GM12878 (cell line): Measurements from ENCODE around the gene FSIP1. TPM values are rescaled to one million over a fixed set of nuclear protein-coding genes. Genes with fewer than 3 reads are reported as not detected.

Experiments
- ATAC-seq: fragments of 200-7000 bp; cut with Tn5 transposase; 3 replicates; pipeline ENCODE4 v1.9.1; 2020; ENCODE audit warnings: mild to moderate bottlenecking, moderate library complexity
- BruUV-seq: library from RNA; stranded (reverse); fragments of 400-500 nt; replicated peaks from 2 replicates; lab custom pipeline; 2021; lab: Mats Ljungman, UMichigan
- CTCF ChIA-PET: fragments of 300-600 bp; sonication (Branson Sonifier 250); formaldehyde crosslinking; extraction: SDS; loops from one replicate; lab custom pipeline; 2021; ENCODE audit warnings: inconsistent platforms; lab: Yijun Ruan, JAX
- POLR2A ChIA-PET: fragments of 350-600 bp; formaldehyde crosslinking; extraction: SDS; loops from one replicate; lab custom pipeline; 2021; ENCODE audit warnings: inconsistent platforms; lab: Charles Lee
- RAD21 ChIA-PET: fragments of 300-600 bp; sonication (Branson Sonifier 250); formaldehyde crosslinking; loops from one replicate; lab custom pipeline; 2023; ENCODE audit warnings: antibody characterized with exemption; ENCODE audit not compliant: unreplicated experiment; lab: Charles Lee
- SMC1A ChIA-PET: fragments of 300-600 bp; sonication (Branson Sonifier 250); formaldehyde crosslinking; loops from one replicate; lab custom pipeline; 2023; ENCODE audit not compliant: unreplicated experiment, uncharacterized antibody; lab: Charles Lee
- DNase-seq: peaks from one replicate; pipeline ENCODE4 v3.0.0-alpha.2; 2011; ENCODE audit warnings: low read depth, low spot score
- FAIRE-seq: peaks from 3 replicates; lab custom pipeline; 2011; peaks lifted over from hg19 to GRCh38; lab: Jason Lieb, UNC
- H2AFZ ChIP-seq: 2 replicates; pipeline ENCODE4 v1.6.0; 2011; ENCODE audit warnings: low read depth, low read length, control low read depth; ENCODE audit not compliant: control insufficient read depth
- H3K27ac ChIP-seq: 2 replicates; pipeline ENCODE4 v1.5.1; 2011; ENCODE audit warnings: control low read depth; ENCODE audit not compliant: control insufficient read depth, insufficient read depth
- H3K27me3 ChIP-seq, 2 experiments: replicated peaks in 1 of 2; 2 replicates each; pipeline versions ENCODE4 v1.6.0 to v1.6.1; 2011; ENCODE audit warnings: low read length in 1 of 2; ENCODE audit not compliant: control insufficient read depth in 2 of 2, insufficient read depth in 2 of 2
- H3K36me3 ChIP-seq, 2 experiments: 2 replicates each; pipeline ENCODE4 v1.5.1; 2011; ENCODE audit warnings: low read length in 1 of 2; ENCODE audit not compliant: control insufficient read depth in 2 of 2, insufficient read depth in 2 of 2
- H3K4me1 ChIP-seq: 2 replicates; pipeline ENCODE4 v1.6.1; 2011; ENCODE audit warnings: mild to moderate bottlenecking, low read length, moderate library complexity, mixed read lengths; ENCODE audit not compliant: control insufficient read depth, insufficient read depth
- H3K4me2 ChIP-seq: 2 replicates; pipeline ENCODE4 v1.6.0; 2011; ENCODE audit warnings: control low read depth; ENCODE audit not compliant: control insufficient read depth, insufficient read depth
- H3K4me3 ChIP-seq: fragments of 200-600 bp; sonication (generic); 2 replicates; pipeline ENCODE4 v1.5.1; 2016
- H3K79me2 ChIP-seq: 2 replicates; pipeline ENCODE4 v1.6.0; 2011; ENCODE audit warnings: low read length; ENCODE audit not compliant: control insufficient read depth, insufficient read depth
- H3K9ac ChIP-seq: 2 replicates; pipeline ENCODE4 v1.8.0; 2011; ENCODE audit warnings: low read length, control low read depth, mixed read lengths; ENCODE audit not compliant: control insufficient read depth, insufficient read depth
- H3K9me3 ChIP-seq: replicated peaks from 3 replicates; pipeline ENCODE4 v1.5.1; 2011; ENCODE audit warnings: mild to moderate bottlenecking, low read length; ENCODE audit not compliant: control insufficient read depth, insufficient read depth
- H4K20me1 ChIP-seq: 2 replicates; pipeline ENCODE4 v1.6.0; 2011; ENCODE audit not compliant: control insufficient read depth, insufficient read depth
- BACH1 ChIP-seq: fragments of 450-650 bp; IDR thresholded peaks from 2 replicates; pipeline ENCODE4 v1.6.1; 2017; ENCODE audit warnings: mild to moderate bottlenecking, borderline replicate concordance
- MTA3 ChIP-seq: IDR thresholded peaks from 2 replicates; pipeline ENCODE4 v1.6.1; 2012; ENCODE audit warnings: low read length, inconsistent platforms, borderline replicate concordance
- MXI1 ChIP-seq: fragments of 150-350 bp; IDR thresholded peaks from 2 replicates; pipeline ENCODE4 v1.6.1; 2011; ENCODE audit warnings: low read depth, mild to moderate bottlenecking, inconsistent platforms, low read length, improper control_type of control experiment
- NFYA ChIP-seq: IDR thresholded peaks from 2 replicates; pipeline ENCODE4 v1.6.1; 2011; ENCODE audit warnings: low read depth, mild to moderate bottlenecking, low read length, improper control_type of control experiment, borderline replicate concordance
- SP1 ChIP-seq: IDR thresholded peaks from one replicate; pipeline ENCODE4 v1.6.1; 2011; ENCODE audit warnings: low read depth, low read length
- SRF ChIP-seq, 2 experiments: IDR thresholded peaks; 2 replicates each; pipeline ENCODE4 v1.6.1; 2011; ENCODE audit warnings: low read depth in 2 of 2, low read length in 2 of 2, mild to moderate bottlenecking in 1 of 2, moderate library complexity in 1 of 2
- STAT1 ChIP-seq: fragments of 450-650 bp; conservative IDR thresholded peaks from 2 replicates; pipeline ENCODE4 v1.6.1; 2014; ENCODE audit warnings: antibody characterized with exemption, mild to moderate bottlenecking
- YY1 ChIP-seq: IDR thresholded peaks from 2 replicates; pipeline ENCODE4 v1.6.1; 2011; ENCODE audit warnings: low read depth, mild to moderate bottlenecking, low read length
- WGBS: methylation state at CpG from one replicate; pipeline ENCODE4 v1.1.6; 2016; ENCODE audit warnings: low lambda C conversion rate; ENCODE audit not compliant: insufficient replicate concordance, insufficient coverage; ENCODE audit errors: missing lambda C conversion rate; 5-methylcytosine and 5-hydroxymethylcytosine counted together
- in situ Hi-C: fragments of 300-500 bp; cut with MboI; formaldehyde crosslinking; loops from 9 replicates; pipeline ENCODE4 v1.14.3; 2018; ENCODE audit warnings: mixed read lengths
- intact Hi-C: fragments of 100-400 bp; cut with micrococcal nuclease; formaldehyde crosslinking; loops from one replicate; pipeline ENCODE4 v1.14.2; 2022; ENCODE audit not compliant: unreplicated experiment
- polyA plus RNA-seq, 11 experiments: library from polyadenylated mRNA; depleted of rRNA in 4 of 11; unstranded in 6 of 11; stranded (reverse) in 5 of 11; fragments of >200 nt; fragmentation: Nextera tagmentation in 4 of 11; fragmentation: Illumina TruSeq in 1 of 11; extraction: Ambion mirVana in 4 of 11; extraction: Trizol in 1 of 11; gene quantifications; 1 replicate in 1 of 11; 2 replicates in 10 of 11; pipeline versions ENCODE4 v1.2.1 to v1.2.3, GENCODE V29; 2011 to 2016; ENCODE audit warnings: inconsistent platforms in 2 of 11, missing spikeins in 2 of 11, low read depth in 1 of 11
- total RNA-seq, 4 experiments: library from RNA; depleted of rRNA in 3 of 4; stranded (reverse); fragments of >200 nt in 3 of 4; fragmentation: Illumina TruSeq in 1 of 4; extraction: Trizol in 1 of 4; gene quantifications; 2 replicates each; pipeline versions ENCODE4 v1.2.1 to v1.2.3, GENCODE V29; 2013 to 2021
- TF ChIP-seq, protein P1 (sequence below): fragments of 450-650 bp; formaldehyde crosslinking; IDR thresholded peaks from 2 replicates; pipeline ENCODE4 v1.4.0; 2022; ENCODE audit warnings: mild to moderate bottlenecking, moderate library complexity
- TF ChIP-seq, protein P2 (sequence below): fragments of 450-650 bp; formaldehyde crosslinking; IDR thresholded peaks from 2 replicates; pipeline ENCODE4 v1.4.0; 2020; ENCODE audit warnings: mild to moderate bottlenecking, moderate library complexity
- TF ChIP-seq, protein P3 (sequence below): fragments of 450-650 bp; IDR thresholded peaks from 2 replicates; pipeline ENCODE4 v1.6.1; 2017; ENCODE audit warnings: mild to moderate bottlenecking, moderate library complexity
- TF ChIP-seq, protein P4 (sequence below): IDR thresholded peaks from 2 replicates; pipeline ENCODE4 v1.6.1; 2012; ENCODE audit warnings: low read length, inconsistent platforms

FSIP1 gene
- total and polyA plus RNA-seq, 10 of the 15 experiments (the other 5 are each of a cell fraction or from before 2014, with no cell fraction given) = 0.15 to 0.67 (median 0.35) TPM

DNA sequence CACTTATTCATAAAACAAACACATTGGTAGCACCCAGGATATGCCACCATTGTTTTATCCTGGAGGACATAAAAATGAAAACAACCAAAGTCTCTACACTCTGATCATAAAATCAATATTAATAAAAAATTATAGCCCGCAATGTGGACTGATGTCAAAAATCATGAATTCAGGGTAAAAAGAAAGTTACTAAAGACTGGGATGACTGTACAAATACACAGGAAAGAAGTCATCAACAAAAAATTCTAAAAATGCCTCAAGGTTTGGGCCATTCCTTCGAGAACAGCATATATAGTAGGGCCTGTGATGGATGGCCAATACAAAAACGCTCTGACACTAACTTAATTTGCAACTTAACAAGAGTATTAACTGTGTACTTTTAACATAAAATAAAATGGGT is 125.0 kb downstream of the FSIP1 start:
- FAIRE-seq = no peak
- Histone ChIP-seq H3K79me2 (no peaks in the 10 kb centered on the region), H3K27me3 (no peaks in the 10 kb centered on the region), H3K4me3 (no peak overlapping the region), H3K9me3 (no peaks in the 10 kb centered on the region), H3K4me2 (no peak overlapping the region), H3K27ac (no peak overlapping the region), H3K4me1 (no peaks in the 10 kb centered on the region), H3K36me3 (no peaks in the 10 kb centered on the region), H3K9ac (no peak overlapping the region), H4K20me1 (no peaks in the 10 kb centered on the region), H2AFZ (no peak overlapping the region)
- no peak for DNase-seq
- ChIA-PET CTCF (interaction anchor here (0.7 to 1.0 kb wide), 2 partner anchors 27 to 87 kb away, joined by 3 read pairs; no protein-coding TSS in a partner anchor), POLR2A (no interaction called here), RAD21 (no interaction called here), SMC1A (interaction anchor here (0.6 kb wide), 1 partner anchor 9 kb away, joined by 3 read pairs; no protein-coding TSS in a partner anchor)
- in situ Hi-C loops = no loop called here
- intact Hi-C loops = no loop called here
- WGBS = 39% methylated on average over 3 of the region's 3 CpGs
- no peak for ATAC-seq
- BruUV-seq = no TSS peak
- TF ChIP-seq, protein P1, sequence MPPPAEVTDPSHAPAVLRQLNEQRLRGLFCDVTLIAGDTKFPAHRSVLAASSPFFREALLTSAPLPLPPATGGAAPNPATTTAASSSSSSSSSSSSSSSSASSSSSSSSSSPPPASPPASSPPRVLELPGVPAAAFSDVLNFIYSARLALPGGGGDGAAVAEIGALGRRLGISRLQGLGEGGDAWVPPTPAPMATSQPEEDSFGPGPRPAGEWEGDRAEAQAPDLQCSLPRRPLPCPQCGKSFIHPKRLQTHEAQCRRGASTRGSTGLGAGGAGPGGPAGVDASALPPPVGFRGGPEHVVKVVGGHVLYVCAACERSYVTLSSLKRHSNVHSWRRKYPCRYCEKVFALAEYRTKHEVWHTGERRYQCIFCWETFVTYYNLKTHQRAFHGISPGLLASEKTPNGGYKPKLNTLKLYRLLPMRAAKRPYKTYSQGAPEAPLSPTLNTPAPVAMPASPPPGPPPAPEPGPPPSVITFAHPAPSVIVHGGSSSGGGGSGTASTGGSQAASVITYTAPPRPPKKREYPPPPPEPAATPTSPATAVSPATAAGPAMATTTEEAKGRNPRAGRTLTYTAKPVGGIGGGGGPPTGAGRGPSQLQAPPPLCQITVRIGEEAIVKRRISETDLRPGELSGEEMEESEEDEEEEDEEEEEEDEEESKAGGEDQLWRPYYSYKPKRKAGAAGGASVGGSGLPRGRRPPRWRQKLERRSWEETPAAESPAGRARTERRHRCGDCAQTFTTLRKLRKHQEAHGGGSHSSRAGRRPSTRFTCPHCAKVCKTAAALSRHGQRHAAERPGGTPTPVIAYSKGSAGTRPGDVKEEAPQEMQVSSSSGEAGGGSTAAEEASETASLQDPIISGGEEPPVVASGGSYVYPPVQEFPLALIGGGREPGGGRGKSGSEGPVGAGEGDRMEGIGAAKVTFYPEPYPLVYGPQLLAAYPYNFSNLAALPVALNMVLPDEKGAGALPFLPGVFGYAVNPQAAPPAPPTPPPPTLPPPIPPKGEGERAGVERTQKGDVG (CRISPR knock-in tag) = no peak
- TF ChIP-seq, protein P2, sequence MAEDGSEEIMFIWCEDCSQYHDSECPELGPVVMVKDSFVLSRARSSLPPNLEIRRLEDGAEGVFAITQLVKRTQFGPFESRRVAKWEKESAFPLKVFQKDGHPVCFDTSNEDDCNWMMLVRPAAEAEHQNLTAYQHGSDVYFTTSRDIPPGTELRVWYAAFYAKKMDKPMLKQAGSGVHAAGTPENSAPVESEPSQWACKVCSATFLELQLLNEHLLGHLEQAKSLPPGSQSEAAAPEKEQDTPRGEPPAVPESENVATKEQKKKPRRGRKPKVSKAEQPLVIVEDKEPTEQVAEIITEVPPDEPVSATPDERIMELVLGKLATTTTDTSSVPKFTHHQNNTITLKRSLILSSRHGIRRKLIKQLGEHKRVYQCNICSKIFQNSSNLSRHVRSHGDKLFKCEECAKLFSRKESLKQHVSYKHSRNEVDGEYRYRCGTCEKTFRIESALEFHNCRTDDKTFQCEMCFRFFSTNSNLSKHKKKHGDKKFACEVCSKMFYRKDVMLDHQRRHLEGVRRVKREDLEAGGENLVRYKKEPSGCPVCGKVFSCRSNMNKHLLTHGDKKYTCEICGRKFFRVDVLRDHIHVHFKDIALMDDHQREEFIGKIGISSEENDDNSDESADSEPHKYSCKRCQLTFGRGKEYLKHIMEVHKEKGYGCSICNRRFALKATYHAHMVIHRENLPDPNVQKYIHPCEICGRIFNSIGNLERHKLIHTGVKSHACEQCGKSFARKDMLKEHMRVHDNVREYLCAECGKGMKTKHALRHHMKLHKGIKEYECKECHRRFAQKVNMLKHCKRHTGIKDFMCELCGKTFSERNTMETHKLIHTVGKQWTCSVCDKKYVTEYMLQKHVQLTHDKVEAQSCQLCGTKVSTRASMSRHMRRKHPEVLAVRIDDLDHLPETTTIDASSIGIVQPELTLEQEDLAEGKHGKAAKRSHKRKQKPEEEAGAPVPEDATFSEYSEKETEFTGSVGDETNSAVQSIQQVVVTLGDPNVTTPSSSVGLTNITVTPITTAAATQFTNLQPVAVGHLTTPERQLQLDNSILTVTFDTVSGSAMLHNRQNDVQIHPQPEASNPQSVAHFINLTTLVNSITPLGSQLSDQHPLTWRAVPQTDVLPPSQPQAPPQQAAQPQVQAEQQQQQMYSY (CRISPR knock-in tag) = no peak
- TF ChIP-seq, protein P3, sequence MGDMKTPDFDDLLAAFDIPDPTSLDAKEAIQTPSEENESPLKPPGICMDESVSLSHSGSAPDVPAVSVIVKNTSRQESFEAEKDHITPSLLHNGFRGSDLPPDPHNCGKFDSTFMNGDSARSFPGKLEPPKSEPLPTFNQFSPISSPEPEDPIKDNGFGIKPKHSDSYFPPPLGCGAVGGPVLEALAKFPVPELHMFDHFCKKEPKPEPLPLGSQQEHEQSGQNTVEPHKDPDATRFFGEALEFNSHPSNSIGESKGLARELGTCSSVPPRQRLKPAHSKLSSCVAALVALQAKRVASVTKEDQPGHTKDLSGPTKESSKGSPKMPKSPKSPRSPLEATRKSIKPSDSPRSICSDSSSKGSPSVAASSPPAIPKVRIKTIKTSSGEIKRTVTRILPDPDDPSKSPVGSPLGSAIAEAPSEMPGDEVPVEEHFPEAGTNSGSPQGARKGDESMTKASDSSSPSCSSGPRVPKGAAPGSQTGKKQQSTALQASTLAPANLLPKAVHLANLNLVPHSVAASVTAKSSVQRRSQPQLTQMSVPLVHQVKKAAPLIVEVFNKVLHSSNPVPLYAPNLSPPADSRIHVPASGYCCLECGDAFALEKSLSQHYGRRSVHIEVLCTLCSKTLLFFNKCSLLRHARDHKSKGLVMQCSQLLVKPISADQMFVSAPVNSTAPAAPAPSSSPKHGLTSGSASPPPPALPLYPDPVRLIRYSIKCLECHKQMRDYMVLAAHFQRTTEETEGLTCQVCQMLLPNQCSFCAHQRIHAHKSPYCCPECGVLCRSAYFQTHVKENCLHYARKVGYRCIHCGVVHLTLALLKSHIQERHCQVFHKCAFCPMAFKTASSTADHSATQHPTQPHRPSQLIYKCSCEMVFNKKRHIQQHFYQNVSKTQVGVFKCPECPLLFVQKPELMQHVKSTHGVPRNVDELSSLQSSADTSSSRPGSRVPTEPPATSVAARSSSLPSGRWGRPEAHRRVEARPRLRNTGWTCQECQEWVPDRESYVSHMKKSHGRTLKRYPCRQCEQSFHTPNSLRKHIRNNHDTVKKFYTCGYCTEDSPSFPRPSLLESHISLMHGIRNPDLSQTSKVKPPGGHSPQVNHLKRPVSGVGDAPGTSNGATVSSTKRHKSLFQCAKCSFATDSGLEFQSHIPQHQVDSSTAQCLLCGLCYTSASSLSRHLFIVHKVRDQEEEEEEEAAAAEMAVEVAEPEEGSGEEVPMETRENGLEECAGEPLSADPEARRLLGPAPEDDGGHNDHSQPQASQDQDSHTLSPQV = no peak
- TF ChIP-seq MXI1 (no peak), STAT1 (no peak), SP1 (no peak), YY1 (no peak), NFYA (no peak), SRF (IDR thresholded peaks at IDR 0.05; ENCODE audit: low read depth in 2 of 2, low read length in 2 of 2) (no peak), MTA3 (no peak), BACH1 (no peak)
- TF ChIP-seq, protein P4, sequence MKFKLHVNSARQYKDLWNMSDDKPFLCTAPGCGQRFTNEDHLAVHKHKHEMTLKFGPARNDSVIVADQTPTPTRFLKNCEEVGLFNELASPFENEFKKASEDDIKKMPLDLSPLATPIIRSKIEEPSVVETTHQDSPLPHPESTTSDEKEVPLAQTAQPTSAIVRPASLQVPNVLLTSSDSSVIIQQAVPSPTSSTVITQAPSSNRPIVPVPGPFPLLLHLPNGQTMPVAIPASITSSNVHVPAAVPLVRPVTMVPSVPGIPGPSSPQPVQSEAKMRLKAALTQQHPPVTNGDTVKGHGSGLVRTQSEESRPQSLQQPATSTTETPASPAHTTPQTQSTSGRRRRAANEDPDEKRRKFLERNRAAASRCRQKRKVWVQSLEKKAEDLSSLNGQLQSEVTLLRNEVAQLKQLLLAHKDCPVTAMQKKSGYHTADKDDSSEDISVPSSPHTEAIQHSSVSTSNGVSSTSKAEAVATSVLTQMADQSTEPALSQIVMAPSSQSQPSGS = no peak
